Measurements from ENCODE around the gene EBNA1BP2.
A peak's percentile ranks its signal among the peaks of the same experiment; 100 is the strongest.

GRCh38 chr1:43143441-43143888 is 28.6 kb downstream of the EBNA1BP2 start:
- TF ChIP-seq, protein P1, sequence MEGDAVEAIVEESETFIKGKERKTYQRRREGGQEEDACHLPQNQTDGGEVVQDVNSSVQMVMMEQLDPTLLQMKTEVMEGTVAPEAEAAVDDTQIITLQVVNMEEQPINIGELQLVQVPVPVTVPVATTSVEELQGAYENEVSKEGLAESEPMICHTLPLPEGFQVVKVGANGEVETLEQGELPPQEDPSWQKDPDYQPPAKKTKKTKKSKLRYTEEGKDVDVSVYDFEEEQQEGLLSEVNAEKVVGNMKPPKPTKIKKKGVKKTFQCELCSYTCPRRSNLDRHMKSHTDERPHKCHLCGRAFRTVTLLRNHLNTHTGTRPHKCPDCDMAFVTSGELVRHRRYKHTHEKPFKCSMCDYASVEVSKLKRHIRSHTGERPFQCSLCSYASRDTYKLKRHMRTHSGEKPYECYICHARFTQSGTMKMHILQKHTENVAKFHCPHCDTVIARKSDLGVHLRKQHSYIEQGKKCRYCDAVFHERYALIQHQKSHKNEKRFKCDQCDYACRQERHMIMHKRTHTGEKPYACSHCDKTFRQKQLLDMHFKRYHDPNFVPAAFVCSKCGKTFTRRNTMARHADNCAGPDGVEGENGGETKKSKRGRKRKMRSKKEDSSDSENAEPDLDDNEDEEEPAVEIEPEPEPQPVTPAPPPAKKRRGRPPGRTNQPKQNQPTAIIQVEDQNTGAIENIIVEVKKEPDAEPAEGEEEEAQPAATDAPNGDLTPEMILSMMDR (conservative IDR thresholded peaks at IDR 0.05; ENCODE audit: low read depth, low read length), result peak; percentile 61
- no peak for TF ChIP-seq EZH2 (IDR thresholded peaks at IDR 0.05; ENCODE audit: borderline replicate concordance, low read depth, low read length, poor library complexity, severe bottlenecking)

Measured in A673 (cell line).